Mucosa of descending colon (tissue), 3 donors: ENCODE results near the gene ITGB5. TPM values are rescaled to one million over a fixed set of nuclear protein-coding genes. Genes with fewer than 3 reads are reported as not detected.
A peak's percentile ranks its signal among the peaks of the same experiment; 100 is the strongest.

Experiments used
- ATAC-seq: fragments of 200-7000 bp; cut with Tn5 transposase; one replicate; pipeline ENCODE4 v1.9.1; 2020; ENCODE audit warnings: mild to moderate bottlenecking, moderate library complexity
- DNase-seq, 3 donors: peaks; one replicate each; pipeline ENCODE4 v3.0.0-alpha.2; 2020
- H3K36me3 ChIP-seq: fragments of 200-600 bp; one replicate; pipeline ENCODE4 v1.8.0; 2021; ENCODE audit warnings: low read depth, mild to moderate bottlenecking
- H3K4me1 ChIP-seq: fragments of 200-600 bp; one replicate; pipeline ENCODE4 v1.8.0; 2021; ENCODE audit warnings: low read depth, mild to moderate bottlenecking
- H3K4me3 ChIP-seq: fragments of 200-600 bp; one replicate; pipeline ENCODE4 v1.8.0; 2021; ENCODE audit warnings: mild to moderate bottlenecking
- H3K9me3 ChIP-seq: fragments of 200-600 bp; one replicate; pipeline ENCODE4 v1.8.0; 2021; ENCODE audit warnings: mild to moderate bottlenecking
- intact Hi-C, 2 donors: fragments of 100-400 bp; cut with DNase I in 1 of 2; cut with micrococcal nuclease in 1 of 2; formaldehyde crosslinking; loops; one replicate each; pipeline versions ENCODE4 v1.11.0 to v1.11.1; 2022; cut with DNase I, micrococcal nuclease
- total RNA-seq, 3 donors: library from RNA; stranded (reverse); fragmentation: NEBNext Ultra II Directional in 2 of 3; extraction: Animal tissue kit (Norgen Biotek cat#: 25700) in 2 of 3; gene quantifications; one replicate each; pipeline versions ENCODE4 v1.2.1 to v1.2.4, GENCODE V29; 2021 to 2023
- TF ChIP-seq, protein P1 (sequence below): fragments of 200-600 bp; IDR thresholded peaks from one replicate; pipeline ENCODE4 v1.8.0; 2022; ENCODE audit warnings: antibody characterized with exemption, mild to moderate bottlenecking
- donor health status: DM: no; HTN: no; CAD: no; lungs with moderate emphysema.
- donor health status: DM: no; HTN: no; CAD: no.
- donor health status: DM: no; HTN: yes; CAD: no.

The ITGB5 gene
- total RNA-seq, 3 donors from 2014 or later = 67.9 to 102 (median 69.6) TPM

DNA sequence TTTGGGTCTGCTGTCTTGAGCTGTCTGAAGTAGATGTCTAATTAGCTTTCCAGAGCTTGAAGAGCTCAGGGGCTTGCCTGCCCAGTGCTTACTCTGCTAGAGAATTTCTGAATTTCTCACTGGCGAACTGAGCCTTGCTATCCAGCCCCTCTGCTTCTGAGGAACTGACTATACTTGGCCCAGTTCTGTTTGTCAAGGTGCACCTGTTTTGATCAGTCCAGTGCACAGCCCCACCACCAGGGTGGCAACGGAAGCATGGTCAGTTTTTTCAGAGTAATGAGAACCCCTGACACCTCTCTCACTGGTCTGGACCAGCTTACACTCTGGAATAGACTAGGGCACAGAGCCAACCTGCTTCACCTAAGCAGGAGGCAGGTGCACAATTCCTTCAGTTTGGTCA lies 25.2 kb downstream of the ITGB5 start:
- TF ChIP-seq, protein P1, sequence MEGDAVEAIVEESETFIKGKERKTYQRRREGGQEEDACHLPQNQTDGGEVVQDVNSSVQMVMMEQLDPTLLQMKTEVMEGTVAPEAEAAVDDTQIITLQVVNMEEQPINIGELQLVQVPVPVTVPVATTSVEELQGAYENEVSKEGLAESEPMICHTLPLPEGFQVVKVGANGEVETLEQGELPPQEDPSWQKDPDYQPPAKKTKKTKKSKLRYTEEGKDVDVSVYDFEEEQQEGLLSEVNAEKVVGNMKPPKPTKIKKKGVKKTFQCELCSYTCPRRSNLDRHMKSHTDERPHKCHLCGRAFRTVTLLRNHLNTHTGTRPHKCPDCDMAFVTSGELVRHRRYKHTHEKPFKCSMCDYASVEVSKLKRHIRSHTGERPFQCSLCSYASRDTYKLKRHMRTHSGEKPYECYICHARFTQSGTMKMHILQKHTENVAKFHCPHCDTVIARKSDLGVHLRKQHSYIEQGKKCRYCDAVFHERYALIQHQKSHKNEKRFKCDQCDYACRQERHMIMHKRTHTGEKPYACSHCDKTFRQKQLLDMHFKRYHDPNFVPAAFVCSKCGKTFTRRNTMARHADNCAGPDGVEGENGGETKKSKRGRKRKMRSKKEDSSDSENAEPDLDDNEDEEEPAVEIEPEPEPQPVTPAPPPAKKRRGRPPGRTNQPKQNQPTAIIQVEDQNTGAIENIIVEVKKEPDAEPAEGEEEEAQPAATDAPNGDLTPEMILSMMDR = no peak
- ATAC-seq (peak; percentile 9), DNase-seq (no peak)
- Histone ChIP-seq H3K4me3 (no peak overlapping the region), H3K9me3 (no peaks in the 10 kb centered on the region), H3K36me3 (no peaks in the 10 kb centered on the region), H3K4me1 (no peaks in the 10 kb centered on the region)
- intact Hi-C loops = no loop called here

DNA sequence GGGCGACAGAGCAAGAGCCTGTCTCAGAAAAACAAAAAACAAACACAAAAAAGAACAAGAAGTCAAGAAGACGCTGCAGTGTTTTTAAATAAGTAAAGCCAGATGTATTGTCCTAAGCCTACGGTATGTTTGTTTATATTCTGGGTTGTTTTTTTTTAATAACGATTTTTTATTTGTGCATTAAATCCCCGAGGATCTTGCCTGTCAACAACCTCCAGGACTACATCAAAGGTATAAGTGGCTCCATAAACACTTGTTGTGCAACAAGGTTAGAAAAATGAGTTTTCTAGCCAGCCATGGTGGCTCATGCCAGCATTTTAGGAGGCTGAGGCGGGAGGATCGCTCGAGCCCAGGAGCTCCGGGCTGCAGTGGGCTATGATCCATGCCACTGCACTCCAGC lies 26.1 kb downstream of the ITGB5 start:
- no peaks in the 10 kb centered on the region for H3K9me3 ChIP-seq
- intact Hi-C loops = no loop called here
- DNase-seq (no peak), ATAC-seq (no peak)
- no peaks in the 10 kb centered on the region for H3K4me1 ChIP-seq
- TF ChIP-seq, protein P1 = no peak
- no peaks in the 10 kb centered on the region for H3K36me3 ChIP-seq
- H3K4me3 ChIP-seq = no peak overlapping the region

DNA sequence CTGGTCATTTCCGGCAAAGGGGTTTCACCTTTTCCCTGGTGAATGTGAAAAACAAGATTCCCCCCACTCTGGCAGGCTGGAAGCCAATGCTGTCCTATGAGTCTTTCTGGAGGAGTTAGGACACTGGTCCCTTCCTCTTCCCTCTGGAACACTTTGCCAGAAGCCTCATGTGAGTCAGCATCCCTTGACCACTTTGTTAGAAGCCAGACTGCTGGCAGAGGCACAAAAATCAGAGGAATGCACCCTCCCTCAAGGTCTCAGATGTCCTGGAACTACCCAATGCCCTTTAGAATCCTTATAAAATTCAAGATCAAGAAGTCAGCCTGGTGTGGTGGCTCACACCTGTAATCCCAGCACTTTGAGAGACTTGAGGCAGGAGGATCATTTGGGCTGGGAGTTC lies 26.6 kb downstream of the ITGB5 start:
- intact Hi-C loops = no loop called here
- TF ChIP-seq, protein P1 = no peak
- Histone ChIP-seq H3K4me1 (no peaks in the 10 kb centered on the region), H3K4me3 (no peak overlapping the region), H3K36me3 (no peaks in the 10 kb centered on the region), H3K9me3 (no peaks in the 10 kb centered on the region)
- peak; percentile 58 for ATAC-seq
- DNase-seq = no peak

DNA sequence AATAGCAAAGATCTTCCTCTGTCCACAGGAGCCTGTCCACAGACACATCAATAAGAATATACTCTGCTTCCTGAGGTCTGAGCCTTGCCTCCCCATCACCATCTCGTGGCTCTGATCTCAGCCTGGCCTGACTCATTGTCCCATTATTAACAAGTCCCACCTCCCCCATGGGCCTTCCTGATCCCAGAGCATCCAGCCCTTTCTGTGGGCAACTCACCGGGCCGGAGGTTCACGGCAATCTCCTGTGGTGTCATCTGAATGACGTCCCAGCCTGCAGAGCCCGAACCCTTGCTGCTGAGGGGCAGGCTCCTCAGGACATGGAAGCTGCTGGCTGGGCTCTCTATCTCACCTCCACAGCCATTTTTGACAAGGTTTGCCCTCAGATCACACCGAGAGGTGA lies 28.1 kb downstream of the ITGB5 start:
- no peak for DNase-seq
- H3K4me1 ChIP-seq = no peaks in the 10 kb centered on the region
- no peaks in the 10 kb centered on the region for H3K9me3 ChIP-seq
- H3K36me3 ChIP-seq = no peaks in the 10 kb centered on the region
- intact Hi-C loops = no loop called here
- TF ChIP-seq, protein P1 = no peak
- ATAC-seq = no peak
- H3K4me3 ChIP-seq = no peak overlapping the region

DNA sequence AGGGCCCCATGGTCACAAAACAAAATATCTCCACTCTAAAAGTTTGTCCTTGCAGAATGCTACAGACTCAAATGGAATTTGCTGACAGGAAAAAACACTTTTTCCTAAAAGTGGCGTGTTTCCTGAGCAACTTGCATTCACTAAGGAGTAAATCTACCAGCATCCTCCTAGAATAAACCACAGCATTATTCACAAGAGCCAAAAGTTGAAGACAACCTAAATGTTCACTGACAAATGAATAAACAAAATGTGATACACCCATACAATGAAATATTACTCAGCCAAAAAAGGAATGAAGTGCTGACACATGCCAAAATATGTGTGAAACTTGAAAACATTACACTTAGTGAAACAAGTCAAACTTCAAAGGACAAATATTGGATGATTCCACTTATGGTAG lies 28.9 kb downstream of the ITGB5 start:
- no peaks in the 10 kb centered on the region for H3K9me3 ChIP-seq
- DNase-seq (no peak), ATAC-seq (no peak)
- TF ChIP-seq, protein P1 = no peak
- intact Hi-C loops = no loop called here
- H3K4me3 ChIP-seq = no peak overlapping the region
- no peaks in the 10 kb centered on the region for H3K4me1 ChIP-seq
- H3K36me3 ChIP-seq = no peaks in the 10 kb centered on the region

DNA sequence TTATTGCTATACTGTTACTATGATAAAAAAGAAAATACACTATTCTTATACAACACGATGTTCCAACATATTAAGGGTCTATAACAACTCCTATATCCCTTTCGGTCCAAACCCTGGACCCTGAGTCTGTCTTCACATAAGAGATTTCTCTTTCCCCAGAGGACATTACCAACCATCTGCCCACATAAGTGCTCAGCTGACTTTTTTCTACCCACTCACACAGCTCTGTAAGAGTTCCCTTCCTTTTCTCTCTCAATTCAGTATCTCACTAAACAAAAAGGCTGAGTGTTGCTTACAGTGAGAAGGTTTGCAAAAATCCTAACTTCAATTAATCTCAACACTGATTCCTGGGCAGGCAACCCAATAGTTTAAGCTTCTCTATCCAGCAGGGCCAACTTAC lies 30.5 kb downstream of the ITGB5 start:
- Histone ChIP-seq H3K9me3 (no peaks in the 10 kb centered on the region), H3K4me3 (no peak overlapping the region), H3K4me1 (no peaks in the 10 kb centered on the region), H3K36me3 (no peaks in the 10 kb centered on the region)
- TF ChIP-seq, protein P1 = no peak
- intact Hi-C loops = no loop called here
- DNase-seq (no peak), ATAC-seq (no peak)
